Mesodermal cell (in vitro differentiated cells): ENCODE measurements around the gene WDR43.
"Not testable (repeated sequence)": the region's sequence is repeated elsewhere in the genome, so short reads cannot be mapped to it uniquely, and the experiment has no call there.

Source experiments
- H3K27ac ChIP-seq: 2 replicates; pipeline ENCODE4 v1.7.0; 2013; ENCODE audit warnings: mild to moderate bottlenecking, low read depth, low read length, moderate library complexity; ENCODE audit not compliant: severe bottlenecking
- H3K36me3 ChIP-seq: 2 replicates; pipeline ENCODE4 v1.7.1; 2013; ENCODE audit warnings: mild to moderate bottlenecking, low read length, moderate library complexity; ENCODE audit not compliant: control insufficient read depth, insufficient read depth
- H3K4me1 ChIP-seq: one replicate; pipeline ENCODE4 v1.7.1; 2013; ENCODE audit warnings: mild to moderate bottlenecking, low read length; ENCODE audit not compliant: insufficient read depth, control insufficient read depth, poor library complexity, severe bottlenecking
- H3K4me3 ChIP-seq: 2 replicates; pipeline ENCODE4 v1.7.0; 2013; ENCODE audit warnings: low read length, control low read depth, mild to moderate bottlenecking; ENCODE audit not compliant: insufficient read depth, poor library complexity, severe bottlenecking; ENCODE audit errors: extremely low read depth
- H3K9me3 ChIP-seq: 2 replicates; pipeline ENCODE4 v1.7.1; 2013; ENCODE audit warnings: mild to moderate bottlenecking, low read length, moderate library complexity; ENCODE audit not compliant: control insufficient read depth
- WGBS, 2 experiments: methylation state at CpG; one replicate each; pipeline ENCODE4 v1.1.5; 2013; ENCODE audit warnings: missing lambda C conversion rate in 2 of 2; ENCODE audit not compliant: insufficient coverage in 2 of 2; 5-methylcytosine and 5-hydroxymethylcytosine counted together

The WDR43 gene

DNA sequence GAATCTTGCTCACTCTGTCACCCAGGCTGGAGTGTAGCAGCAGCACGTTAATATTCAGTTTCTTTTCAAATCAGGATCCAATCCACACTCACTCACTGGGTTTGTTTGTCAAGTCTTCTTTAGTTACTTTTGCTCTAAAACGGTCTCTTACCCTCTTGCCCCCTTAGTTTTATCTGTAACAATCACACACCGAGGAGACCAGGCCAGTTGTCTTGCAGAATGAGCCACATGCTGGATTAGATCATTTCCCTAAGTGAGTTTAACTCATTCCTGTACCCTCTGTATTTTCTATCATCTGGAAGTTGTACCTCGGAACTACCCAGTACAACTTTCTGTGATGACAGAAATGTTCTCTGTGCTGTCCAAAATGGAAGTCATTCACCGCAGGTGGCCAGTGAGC, 65.9 kb downstream of the WDR43 start:
- no peaks in the 10 kb centered on the region for H3K9me3 ChIP-seq
- peaks cover 3% of the 10 kb centered on the region for H3K4me1 ChIP-seq
- no peak overlapping the region for H3K27ac ChIP-seq
- WGBS, 2 experiments = 76 to 78% methylated on average over 2 to 4 of the region's 5 CpGs
- H3K36me3 ChIP-seq = no peaks in the 10 kb centered on the region
- no peak overlapping the region for H3K4me3 ChIP-seq

DNA sequence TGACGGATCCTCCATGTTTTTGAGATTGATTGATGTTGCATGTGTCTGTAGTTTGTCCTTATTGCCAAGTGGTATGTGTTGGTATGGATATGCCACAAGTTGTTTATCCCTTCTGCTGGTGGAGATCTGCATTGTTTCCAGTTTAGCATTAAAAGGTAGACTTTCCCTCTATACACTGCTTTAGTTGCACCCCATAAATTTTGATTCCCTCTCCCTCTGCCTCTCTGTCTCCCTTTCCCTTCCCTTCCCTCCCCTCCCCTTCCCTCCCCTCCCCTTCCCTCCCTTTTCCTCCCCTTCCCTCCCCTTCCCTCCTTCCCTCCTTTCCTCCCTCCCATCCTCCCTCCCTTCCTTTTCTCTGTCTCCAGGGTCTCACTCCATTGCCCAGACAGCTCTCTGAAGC, 68.0 kb downstream of the WDR43 start:
- 100% methylated on average over 1 of the region's 1 CpG for WGBS, 2 experiments
- no peaks in the 10 kb centered on the region for H3K9me3 ChIP-seq
- no peak overlapping the region for H3K4me3 ChIP-seq

GRCh38 chr2:28970464-28971160, 76.1 kb downstream of the WDR43 start:
- WGBS, 2 experiments = 84 to 96% methylated on average over 5 of the region's 6 CpGs
- Histone ChIP-seq H3K9me3 (no peaks in the 10 kb centered on the region), H3K4me1 (no peaks in the 10 kb centered on the region), H3K4me3 (no peak overlapping the region), H3K27ac (no peak overlapping the region), H3K36me3 (no peaks in the 10 kb centered on the region)

More for the DNA sequence above, 68.0 kb downstream of the WDR43 start:
- H3K36me3 ChIP-seq = no peaks in the 10 kb centered on the region
- H3K4me1 ChIP-seq = peaks cover 3% of the 10 kb centered on the region
- no peak overlapping the region for H3K27ac ChIP-seq

- peaks cover 15% of the 10 kb centered on the region for H3K4me1 ChIP-seq
- WGBS, 2 experiments = 88 to 97% methylated on average over 4 to 6 of the region's 6 CpGs
- no peak overlapping the region for H3K4me3 ChIP-seq
- H3K9me3 ChIP-seq = no peaks in the 10 kb centered on the region
- no peaks in the 10 kb centered on the region for H3K36me3 ChIP-seq
- no peak overlapping the region for H3K27ac ChIP-seq
Measured at GRCh38 chr2:28972778-28973335, 78.4 kb downstream of the WDR43 start.

DNA sequence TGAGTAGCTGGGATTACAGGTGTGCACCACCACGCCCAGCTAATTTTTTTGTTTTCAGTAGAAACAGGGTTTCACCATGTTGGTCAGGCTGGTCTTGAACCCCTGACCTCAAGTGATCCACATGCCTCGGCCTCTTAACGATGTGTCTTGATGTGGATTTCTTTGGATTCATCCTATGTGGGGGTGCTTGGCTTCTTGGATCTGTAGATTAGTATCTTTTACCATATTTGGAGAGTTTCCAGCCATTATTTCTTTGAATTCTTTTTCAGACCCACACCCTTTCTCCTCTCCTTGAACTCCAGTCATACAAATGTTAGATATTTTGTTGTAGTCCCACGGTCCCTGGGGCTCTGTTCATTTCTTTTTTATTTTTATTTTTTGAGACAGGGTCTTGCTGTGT, 79.8 kb downstream of the WDR43 start:
- 100% methylated on average over 1 to 3 of the region's 4 CpGs for WGBS, 2 experiments
- Histone ChIP-seq H3K9me3 (no peaks in the 10 kb centered on the region), H3K4me3 (no peak overlapping the region), H3K27ac (no peak overlapping the region), H3K36me3 (no peaks in the 10 kb centered on the region), H3K4me1 (peaks cover 15% of the 10 kb centered on the region)

- Histone ChIP-seq H3K36me3 (no peaks in the 10 kb centered on the region), H3K4me3 (no peak overlapping the region), H3K27ac (no peak overlapping the region), H3K4me1 (peaks cover 15% of the 10 kb centered on the region), H3K9me3 (no peaks in the 10 kb centered on the region)
- 80% methylated on average over 1 of the region's 1 CpG; no CpG with 5 or more reads in 1 of the 2 experiments for WGBS, 2 experiments
Measured at GRCh38 chr2:28975671-28976070, 81.2 kb downstream of the WDR43 start.

DNA sequence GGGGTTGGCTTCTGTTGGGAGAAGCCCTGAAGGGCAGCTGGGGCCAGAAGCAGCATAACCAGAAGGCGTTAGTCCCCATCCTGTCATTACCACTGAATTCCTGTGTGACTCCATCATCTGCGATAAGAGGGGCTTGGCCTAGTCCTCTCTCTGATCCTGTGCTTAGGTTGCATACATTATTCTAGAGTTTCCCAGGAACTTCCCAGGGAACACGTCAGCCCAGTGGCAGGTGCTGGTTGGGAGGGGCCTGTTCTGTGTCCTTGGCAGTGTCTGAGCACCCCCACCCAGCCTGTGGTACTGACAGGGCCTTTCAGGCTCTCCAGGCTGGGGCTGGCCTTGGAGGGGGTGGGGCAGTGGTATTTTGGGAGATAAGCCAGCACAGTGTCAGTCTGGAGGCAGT, 82.1 kb downstream of the WDR43 start:
- Histone ChIP-seq H3K4me1 (peaks cover 15% of the 10 kb centered on the region), H3K27ac (peak overlapping the region; percentile 13), H3K4me3 (no peak overlapping the region), H3K9me3 (no peaks in the 10 kb centered on the region), H3K36me3 (no peaks in the 10 kb centered on the region)
- WGBS, 2 experiments = 40 to 73% methylated on average over 1 to 2 of the region's 3 CpGs

DNA sequence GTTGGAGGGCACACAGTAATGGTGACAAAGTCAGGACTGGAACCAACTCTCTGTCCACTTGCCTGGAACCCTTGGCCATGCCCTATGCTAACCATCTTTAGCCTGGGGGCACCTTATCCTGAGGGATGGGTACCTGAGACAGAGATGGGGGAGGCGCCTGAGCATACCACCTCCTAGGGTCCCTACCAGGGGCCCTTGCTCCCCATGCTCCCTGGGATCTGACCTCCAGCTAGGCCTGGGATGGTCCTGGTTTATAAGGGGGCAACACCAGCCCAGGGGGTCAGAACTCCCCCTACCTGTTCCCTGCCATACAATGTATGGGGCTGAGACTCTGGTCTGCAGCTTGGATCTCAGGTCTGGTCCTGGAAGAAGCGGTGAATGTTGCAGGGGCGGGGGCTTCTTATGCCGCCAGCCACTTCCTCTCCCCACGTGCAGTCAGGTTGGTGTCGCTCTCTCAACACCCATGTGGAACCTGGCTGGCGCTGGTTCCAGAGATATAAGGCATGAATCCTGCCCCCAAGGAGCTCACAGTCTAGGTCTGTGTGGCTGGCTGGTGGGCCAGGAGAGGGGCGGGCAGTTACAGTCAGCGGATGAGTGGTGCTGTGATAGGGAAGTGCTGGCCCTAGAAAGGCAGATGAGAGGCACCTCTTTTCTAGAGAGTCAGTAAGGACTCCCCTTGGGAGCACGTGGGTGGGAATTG, 82.9 kb downstream of the WDR43 start:
- Histone ChIP-seq H3K4me1 (peaks cover 15% of the 10 kb centered on the region), H3K4me3 (no peak overlapping the region), H3K27ac (no peak overlapping the region), H3K36me3 (no peaks in the 10 kb centered on the region), H3K9me3 (no peaks in the 10 kb centered on the region)
- 89 to 90% methylated on average over 8 of the region's 10 CpGs for WGBS, 2 experiments

DNA sequence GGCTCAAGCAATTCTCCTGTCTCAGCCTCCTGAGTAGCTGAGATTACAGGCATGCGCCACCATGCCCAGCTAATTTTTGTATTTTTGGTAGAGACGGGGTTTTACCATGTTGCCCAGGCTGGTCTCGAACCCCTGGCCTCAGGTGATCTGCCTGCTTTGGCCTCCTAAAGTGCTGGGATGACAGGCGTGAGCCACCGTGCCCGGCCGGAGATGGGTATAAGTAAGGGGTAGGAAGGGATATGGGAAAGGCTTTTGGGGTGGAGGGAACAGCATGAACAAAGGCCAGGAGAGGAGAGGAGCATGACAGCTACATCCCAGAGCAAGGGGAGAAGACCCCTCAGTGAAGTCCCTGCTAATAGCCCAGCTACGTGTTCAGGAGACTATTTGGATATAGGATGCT, 83.5 kb downstream of the WDR43 start:
- H3K9me3 ChIP-seq, H3K36me3 ChIP-seq, H3K4me3 ChIP-seq, H3K27ac ChIP-seq: not testable (repeated sequence)
- WGBS, 2 experiments = 88 to 96% methylated on average over 6 to 7 of the region's 8 CpGs
- peaks cover 15% of the 10 kb centered on the region for H3K4me1 ChIP-seq

- 73 to 95% methylated on average over 3 to 4 of the region's 6 CpGs for WGBS, 2 experiments
- H3K4me1 ChIP-seq = peaks cover 15% of the 10 kb centered on the region
- H3K27ac ChIP-seq = no peak overlapping the region
- no peaks in the 10 kb centered on the region for H3K36me3 ChIP-seq
- H3K4me3 ChIP-seq = no peak overlapping the region
- no peaks in the 10 kb centered on the region for H3K9me3 ChIP-seq
Measured at GRCh38 chr2:28978606-28979005, 84.1 kb downstream of the WDR43 start.

DNA sequence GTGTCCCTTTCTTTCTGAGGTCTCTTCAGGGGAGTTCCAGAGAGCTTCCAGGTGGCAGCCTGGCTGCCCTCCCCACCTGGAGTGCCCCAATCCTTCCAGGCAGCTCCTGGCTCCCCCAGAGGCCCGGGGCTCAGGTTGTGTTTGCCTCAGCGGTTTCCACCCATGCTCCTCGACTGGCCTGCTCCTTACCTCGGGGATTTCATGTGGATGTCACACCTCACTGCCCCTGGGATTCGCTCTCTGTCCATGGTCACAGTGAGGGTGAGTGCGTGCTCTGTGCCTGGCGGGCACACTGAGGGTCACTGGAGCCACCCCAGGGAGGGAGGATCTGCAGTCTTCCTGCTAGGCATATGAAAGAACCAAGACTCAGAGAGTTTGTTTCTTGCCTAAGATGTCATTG, 84.6 kb downstream of the WDR43 start:
- Histone ChIP-seq H3K36me3 (no peaks in the 10 kb centered on the region), H3K27ac (no peak overlapping the region), H3K4me1 (peaks cover 15% of the 10 kb centered on the region), H3K4me3 (no peak overlapping the region), H3K9me3 (no peaks in the 10 kb centered on the region)
- WGBS, 2 experiments = 75 to 78% methylated on average over 7 of the region's 7 CpGs
